Measurements from ENCODE around the gene ADM5.

Gene ADM5, protein sequence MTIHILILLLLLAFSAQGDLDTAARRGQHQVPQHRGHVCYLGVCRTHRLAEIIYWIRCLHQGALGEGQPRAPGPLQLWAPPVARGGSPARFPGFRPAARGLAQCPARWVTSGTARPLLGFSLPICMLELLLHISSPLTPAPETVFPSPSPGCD

GRCh38 chr19:49689133-49690078 lies at the start of gene ADM5:
TSS of gene ADM5 (plus strand) at chr19:49689594. CDS start at chr19:49689838, 244 bp downstream.
- DNase-seq (ENCODE audit: low read depth in 2 of 3, low spot score in 1 of 3) = no peak

- peak; percentile 99 to 100 (median 100) for DNase-seq (ENCODE audit: low read depth in 2 of 3, low spot score in 1 of 3)
Observed at GRCh38 chr19:49640113-49640898, 49.1 kb upstream of the ADM5 start, which contains the start of gene RRAS. TSS of gene RRAS (minus strand) at chr19:49640143. CDS start at chr19:49640098, 45 bp downstream.

DNA sequence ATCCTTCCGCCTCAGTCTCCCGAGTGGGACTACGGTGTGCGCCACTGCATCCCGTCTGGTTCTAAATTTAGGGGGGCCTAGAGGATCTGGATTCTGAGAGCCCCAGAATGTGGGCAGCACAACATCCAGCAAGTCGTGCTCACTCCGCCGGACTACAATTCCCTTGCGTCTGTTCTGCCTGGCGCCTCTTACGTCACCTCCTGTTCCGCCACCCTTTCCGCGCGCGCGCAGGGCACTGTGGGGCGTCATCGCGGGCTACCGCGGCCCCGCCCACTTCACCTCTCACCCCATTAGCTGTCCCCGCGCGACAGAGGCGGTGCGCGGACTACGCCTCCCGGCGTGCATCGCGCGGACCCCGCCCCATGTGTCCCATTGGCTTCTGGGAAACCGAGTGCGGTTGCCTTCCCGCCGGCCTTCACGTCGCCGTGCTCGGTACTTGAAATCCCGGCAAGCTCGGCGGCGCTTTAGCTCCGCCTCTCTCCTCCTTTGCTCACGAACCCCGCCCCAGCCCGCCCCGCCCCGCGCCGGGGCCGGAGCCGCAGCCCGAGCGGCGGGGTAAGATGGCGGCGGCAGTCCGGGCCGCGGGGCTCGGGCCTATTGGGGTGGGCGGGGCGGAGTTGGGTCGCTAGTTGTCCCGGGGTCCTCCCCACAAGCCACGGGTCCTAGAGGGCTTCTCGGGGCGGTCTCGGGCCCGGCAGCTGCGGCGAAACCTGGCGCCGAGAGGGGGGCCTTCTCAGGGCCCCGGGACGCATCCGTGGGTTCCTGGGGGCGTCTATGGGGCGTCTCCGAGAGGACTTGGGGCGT lies 47.5 kb upstream of the ADM5 start, which contains the start of gene SCAF1:
TSS of gene SCAF1 (plus strand) at position 522 of the 804 bp plus-strand sequence. CDS start 2,818 bp downstream, outside the sequence.
- peak; percentile 97 to 99 (median 98) for DNase-seq (ENCODE audit: low read depth in 2 of 3, low spot score in 1 of 3)

GRCh38 chr19:49642492-49643035 lies 46.8 kb upstream of the ADM5 start:
- no peak for DNase-seq (ENCODE audit: low read depth in 2 of 3, low spot score in 1 of 3)

DNA sequence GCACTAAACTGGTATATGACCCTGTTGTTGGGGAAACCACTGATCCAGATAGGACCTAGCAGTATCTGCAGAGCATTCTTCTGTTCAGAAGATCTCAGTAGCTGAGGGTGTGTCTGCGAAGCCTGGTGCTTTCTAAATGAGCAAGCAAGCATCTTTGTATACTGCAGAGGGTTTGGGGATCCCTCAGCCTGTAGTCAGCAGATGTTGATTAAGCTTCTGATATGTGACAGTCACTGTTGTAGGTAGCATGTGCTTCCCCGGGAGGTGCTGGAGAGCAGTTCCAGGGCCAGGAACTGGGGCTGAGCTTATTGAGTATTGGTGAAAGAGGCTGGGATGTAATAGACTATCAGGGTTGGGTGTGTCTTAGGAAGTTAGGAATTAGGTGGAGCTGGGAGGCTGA lies 45.9 kb upstream of the ADM5 start:
- DNase-seq (ENCODE audit: low read depth in 2 of 3, low spot score in 1 of 3) = no peak

DNA sequence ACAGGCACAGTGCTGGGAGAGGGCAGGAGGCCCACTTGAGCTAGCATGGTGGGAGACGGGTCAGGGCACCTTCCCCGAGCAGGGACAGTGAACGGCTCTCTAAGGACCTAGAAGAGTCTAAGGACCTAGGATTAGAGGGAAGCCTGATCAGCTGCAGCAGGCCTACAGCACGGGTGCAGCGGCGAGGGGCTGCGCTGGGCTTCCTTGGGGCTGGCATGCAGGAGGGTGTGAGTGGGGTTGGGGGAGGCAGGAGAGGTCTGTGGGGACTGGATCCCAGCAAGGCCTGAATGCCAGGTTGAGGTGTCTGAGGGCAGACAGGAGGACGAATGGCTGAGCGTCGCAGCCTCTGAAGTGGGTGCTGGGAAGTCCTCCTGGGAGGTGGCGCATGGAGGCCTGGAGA lies 43.8 kb upstream of the ADM5 start:
- DNase-seq (ENCODE audit: low read depth in 2 of 3, low spot score in 1 of 3) = no peak

DNA sequence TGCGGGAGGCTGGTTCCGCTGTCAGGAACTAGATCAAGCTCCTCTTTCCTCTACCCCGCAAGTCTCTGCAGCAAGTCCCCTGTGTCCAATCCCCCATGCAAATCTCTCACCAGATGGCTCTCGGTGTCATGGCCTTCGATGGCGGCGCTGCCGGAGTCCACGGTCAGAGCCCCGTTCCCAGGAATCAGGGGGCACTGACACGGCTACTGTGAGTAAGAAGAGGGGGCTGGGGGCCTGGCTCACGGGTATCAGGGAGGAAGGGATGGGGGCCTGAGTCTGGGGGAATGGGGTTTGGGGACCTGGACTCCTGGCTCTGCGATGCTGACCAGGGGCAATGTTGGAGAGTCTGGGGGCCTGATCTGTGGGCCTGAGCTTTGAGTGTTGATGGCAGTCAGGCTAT lies 43.4 kb upstream of the ADM5 start:
- no peak for DNase-seq (ENCODE audit: low read depth in 2 of 3, low spot score in 1 of 3)

DNA sequence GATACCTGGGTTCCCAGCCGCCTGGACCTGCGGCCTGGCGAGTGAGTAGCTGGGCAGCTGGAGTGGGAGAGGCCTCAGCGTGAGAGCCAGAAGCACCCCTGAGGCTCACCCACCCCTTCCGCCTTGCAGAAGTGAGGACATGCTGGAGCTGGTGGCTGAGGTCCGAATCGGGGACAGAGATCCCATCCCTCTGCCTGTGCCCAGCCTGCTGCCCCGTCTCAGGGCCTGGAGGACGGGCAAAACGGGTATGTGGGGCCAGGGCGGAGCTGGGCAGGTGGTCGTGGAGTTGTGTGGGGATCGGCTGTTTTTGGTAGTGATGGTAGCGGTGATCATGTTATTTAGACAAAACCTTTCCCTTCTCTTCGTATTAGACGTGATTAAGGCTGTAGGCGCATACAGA lies 42.8 kb upstream of the ADM5 start:
- DNase-seq (ENCODE audit: low read depth in 2 of 3, low spot score in 1 of 3) = no peak

DNA sequence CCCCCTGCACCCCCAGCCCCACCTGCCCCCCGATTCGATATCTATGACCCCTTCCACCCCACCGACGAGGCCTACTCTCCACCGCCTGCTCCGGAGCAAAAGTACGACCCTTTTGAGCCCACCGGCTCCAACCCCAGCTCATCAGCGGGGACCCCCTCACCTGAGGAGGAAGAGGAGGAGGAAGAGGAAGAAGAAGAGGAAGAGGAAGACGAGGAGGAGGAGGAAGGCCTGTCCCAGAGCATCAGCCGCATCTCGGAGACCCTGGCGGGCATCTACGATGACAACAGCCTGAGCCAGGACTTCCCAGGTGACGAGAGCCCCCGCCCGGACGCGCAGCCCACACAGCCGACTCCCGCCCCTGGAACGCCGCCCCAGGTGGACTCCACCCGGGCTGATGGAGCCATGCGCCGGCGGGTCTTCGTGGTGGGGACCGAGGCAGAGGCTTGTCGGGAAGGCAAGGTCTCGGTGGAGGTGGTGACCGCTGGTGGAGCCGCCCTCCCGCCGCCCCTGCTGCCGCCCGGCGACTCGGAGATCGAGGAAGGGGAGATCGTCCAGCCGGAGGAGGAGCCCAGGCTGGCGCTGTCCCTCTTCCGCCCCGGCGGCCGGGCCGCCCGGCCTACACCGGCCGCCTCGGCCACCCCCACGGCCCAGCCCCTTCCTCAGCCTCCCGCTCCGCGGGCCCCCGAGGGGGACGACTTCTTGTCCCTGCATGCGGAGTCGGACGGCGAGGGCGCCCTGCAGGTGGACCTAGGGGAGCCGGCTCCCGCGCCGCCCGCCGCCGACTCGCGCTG lies 38.2 kb upstream of the ADM5 start:
- DNase-seq (ENCODE audit: low read depth in 2 of 3, low spot score in 1 of 3) = no peak

GRCh38 chr19:49651820-49652550 lies 37.4 kb upstream of the ADM5 start:
- DNase-seq (ENCODE audit: low read depth in 2 of 3, low spot score in 1 of 3) = no peak

- DNase-seq (ENCODE audit: low read depth in 2 of 3, low spot score in 1 of 3) = no peak
Observed at GRCh38 chr19:49652551-49653465, 36.6 kb upstream of the ADM5 start.

DNA sequence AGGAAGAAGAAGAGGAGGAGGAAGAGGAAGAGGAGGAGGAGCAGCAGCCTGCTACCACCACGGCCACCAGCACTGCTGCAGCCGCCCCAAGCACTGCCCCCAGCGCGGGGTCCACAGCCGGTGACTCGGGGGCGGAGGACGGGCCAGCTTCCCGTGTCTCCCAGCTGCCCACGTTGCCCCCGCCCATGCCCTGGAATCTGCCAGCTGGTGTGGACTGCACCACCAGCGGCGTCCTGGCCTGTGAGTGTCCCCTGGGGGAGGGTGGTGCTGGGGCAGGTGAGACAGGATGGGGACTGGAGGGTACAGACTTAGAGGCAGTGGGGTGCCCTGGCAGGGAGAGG lies 36.0 kb upstream of the ADM5 start:
- DNase-seq (ENCODE audit: low read depth in 2 of 3, low spot score in 1 of 3) = no peak

GRCh38 chr19:49654581-49654980 lies 34.8 kb upstream of the ADM5 start:
- no peak for DNase-seq (ENCODE audit: low read depth in 2 of 3, low spot score in 1 of 3)

DNA sequence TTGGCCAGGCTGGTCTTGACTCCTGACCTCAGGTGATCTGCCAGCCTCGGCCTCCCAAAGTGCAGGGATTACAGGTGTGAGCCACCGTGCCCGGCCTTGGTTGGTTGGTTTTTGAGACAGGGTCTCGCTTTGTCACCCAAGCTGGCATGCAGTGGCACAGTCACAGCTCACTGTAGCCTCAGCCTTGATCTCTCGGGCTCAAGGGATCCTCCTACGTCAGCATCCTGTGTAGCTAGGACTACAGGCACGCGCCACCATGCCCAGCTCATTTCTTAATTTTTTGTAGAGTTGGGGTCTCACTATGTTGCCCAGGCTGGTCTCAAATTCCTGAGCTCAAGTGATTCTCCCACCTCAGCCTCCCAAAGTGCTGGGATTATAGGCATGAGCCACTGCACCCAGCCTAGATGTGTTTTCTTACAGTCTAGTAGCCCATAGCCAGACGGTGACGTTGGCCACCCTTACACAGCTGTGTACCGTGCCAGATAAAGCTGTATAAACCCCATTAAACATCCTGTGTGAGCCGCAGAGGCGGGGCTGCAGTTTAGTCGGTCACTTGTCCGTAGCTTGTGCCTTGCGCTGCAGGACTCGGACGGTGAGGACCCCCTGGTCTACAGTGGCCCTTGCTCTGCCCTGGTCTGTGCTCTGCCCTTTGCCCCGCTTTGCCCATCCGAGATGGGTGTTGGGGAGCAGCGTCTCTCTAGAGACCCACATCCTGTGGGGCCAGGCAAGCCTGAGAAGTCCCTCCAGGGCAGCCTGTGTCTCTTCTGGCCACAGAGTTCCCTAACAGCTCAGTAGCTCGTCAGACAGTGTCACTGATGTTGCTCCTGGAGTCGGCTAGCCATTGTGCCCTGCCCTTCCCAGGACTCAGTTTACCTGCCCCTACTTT lies 33.6 kb upstream of the ADM5 start:
- DNase-seq (ENCODE audit: low read depth in 2 of 3, low spot score in 1 of 3) = no peak

- no peak for DNase-seq (ENCODE audit: low read depth in 2 of 3, low spot score in 1 of 3)
Observed at GRCh38 chr19:49656456-49657109, 32.8 kb upstream of the ADM5 start.

DNA sequence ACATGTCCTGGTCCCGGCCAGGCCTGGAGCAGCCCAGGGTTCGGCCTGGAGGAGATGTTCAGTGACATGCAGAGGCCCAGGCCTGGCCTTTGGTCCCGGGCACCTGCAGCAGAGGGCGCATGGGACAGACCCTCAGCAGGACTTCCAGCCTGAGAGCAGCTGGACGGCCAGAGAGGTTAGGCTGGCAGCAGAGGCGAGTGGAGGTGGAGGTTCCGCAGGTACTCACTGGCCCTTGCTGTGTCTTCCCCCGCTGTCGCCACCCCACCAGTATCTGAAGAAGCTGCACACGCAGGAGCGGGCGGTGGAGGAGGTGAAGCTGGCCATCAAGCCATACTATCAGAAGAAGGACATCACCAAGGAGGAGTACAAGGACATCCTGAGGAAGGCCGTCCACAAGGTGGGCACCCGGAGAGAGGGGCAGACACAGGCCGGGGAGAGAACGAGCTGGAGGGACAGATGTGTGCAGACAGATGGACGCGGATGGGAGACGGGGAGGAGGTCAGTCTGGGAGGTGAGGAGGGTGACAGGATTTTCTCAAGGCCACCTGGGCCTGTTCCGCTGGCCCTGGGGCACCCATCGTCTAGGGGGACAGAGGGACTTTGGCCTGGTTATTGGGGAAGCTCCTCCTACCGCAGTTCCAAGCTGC lies 31.8 kb upstream of the ADM5 start:
- no peak for DNase-seq (ENCODE audit: low read depth in 2 of 3, low spot score in 1 of 3)
